Right cardiac atrium (tissue), 5 donors: ENCODE data around the gene PRR5. TPM values are rescaled to one million over a fixed set of nuclear protein-coding genes. Genes with fewer than 3 reads are reported as not detected.
"Not testable (repeated sequence)": the region's sequence is repeated elsewhere in the genome, so short reads cannot be mapped to it uniquely, and the experiment has no call there.

Experiments
- ATAC-seq, 2 donors: fragments of 200-7000 bp; cut with Tn5 transposase; one replicate each; pipeline versions ENCODE4 v1.8.0 to v1.9.1; 2020; ENCODE audit warnings: moderate library complexity in 2 of 2, mild to moderate bottlenecking in 1 of 2
- DNase-seq, 3 donors: peaks; one replicate each; pipeline ENCODE4 v3.0.0-alpha.2; 2020
- H3K27ac ChIP-seq: one replicate; pipeline ENCODE4 v1.5.1; 2013; ENCODE audit warnings: mild to moderate bottlenecking, low read length, control low read depth, moderate library complexity
- H3K27me3 ChIP-seq: one replicate; pipeline ENCODE4 v1.6.1; 2013; ENCODE audit not compliant: control insufficient read depth, insufficient read depth
- H3K4me1 ChIP-seq: one replicate; pipeline ENCODE4 v1.6.1; 2013; ENCODE audit warnings: low read length; ENCODE audit not compliant: control insufficient read depth, insufficient read depth
- H3K4me3 ChIP-seq: one replicate; pipeline ENCODE4 v1.5.1; 2013; ENCODE audit warnings: low read length, control low read depth
- H3K9me3 ChIP-seq: one replicate; pipeline ENCODE4 v1.6.1; 2013; ENCODE audit warnings: low read length; ENCODE audit not compliant: control insufficient read depth
- WGBS: extraction: QIAGEN DNeasy Blood & Tissue Kit; methylation state at CpG from one replicate; pipeline ENCODE4 v1.1.7; 2013; 5-methylcytosine and 5-hydroxymethylcytosine counted together
- intact Hi-C, 4 donors: fragments of 100-400 bp; cut with DNase I; formaldehyde crosslinking; loops; one replicate each; pipeline versions ENCODE4 v1.11.0 to v1.14.0; 2022 to 2023
- long read RNA-seq, 4 donors: library from polyadenylated mRNA; unstranded; transcript quantifications; one replicate each; pipeline ENCODE4 v2.0.0, GENCODE V29; 2020 to 2021
- polyA plus RNA-seq: library from polyadenylated mRNA; stranded (reverse); fragments of 200-250 nt; gene quantifications from one replicate; pipeline ENCODE4 v1.2.3, GENCODE V29; 2013
- total RNA-seq, 4 donors: library from RNA; stranded (reverse); fragmentation: NEBNext Ultra II Directional; extraction: Animal tissue kit (Norgen Biotek cat#: 25700); gene quantifications; one replicate each; pipeline ENCODE4 v1.2.1, GENCODE V29; 2021
- donor health status: healthy with polysubstance abuse.
- donor health status: DM: no; HTN: yes; CAD: no.
- donor health status: DM: no; HTN: no; CAD: no.
- donor health status: DM: no; HTN: yes; CAD: no; lungs with severe emphysema.
- donor health status: DM: yes; HTN: yes; CAD: no.

The PRR5 gene
- total RNA-seq, result 10 to 100 TPM in 1 of 4 donors, 1 to 10 TPM in 3; 6.9 to 10.9 (median 9.5) TPM
- polyA plus RNA-seq, result 6.1 TPM
- long read RNA-seq, donor 1, transcript PRR5-216 (9 exons, 1,843 nt), result major isoform, 12 of 33 reads
- long read RNA-seq, donor 1, transcript PRR5-202 (8 exons, 1,878 nt), result minor isoform, 9 of 33 reads
- long read RNA-seq, donor 1, partial matches to known transcripts, result 5 of 33 reads
- long read RNA-seq, donor 1, other reads (novel, unspliced or antisense), result 5 of 33 reads
- long read RNA-seq, donor 2, transcript PRR5-202 (8 exons, 1,878 nt), result major isoform, 6 of 14 reads
- long read RNA-seq, donor 2, partial matches to known transcripts, result 0 of 14 reads
- long read RNA-seq, donor 2, other reads (novel, unspliced or antisense), result 5 of 14 reads
- long read RNA-seq, donor 3, transcript PRR5-216 (9 exons, 1,843 nt), result major isoform, 13 of 28 reads
- long read RNA-seq, donor 3, partial matches to known transcripts, result 0 of 28 reads
- long read RNA-seq, donor 3, other reads (novel, unspliced or antisense), result 11 of 28 reads
- long read RNA-seq, donor 4, transcript PRR5-202 (8 exons, 1,878 nt), result minor isoform, 6 of 19 reads
- long read RNA-seq, donor 4, transcript PRR5-216 (9 exons, 1,843 nt), result major isoform, 8 of 19 reads
- long read RNA-seq, donor 4, partial matches to known transcripts, result 1 of 19 reads
- long read RNA-seq, donor 4, other reads (novel, unspliced or antisense), result 4 of 19 reads

- 3% methylated on average over 87 of the region's 88 CpGs for WGBS
- no peaks in the 10 kb centered on the region for H3K4me1 ChIP-seq
- ATAC-seq, result peak; percentile 83 to 85
- H3K27ac ChIP-seq, result no peak within 1 kb of the TSS
- DNase-seq, result peak; percentile 86 to 92 (median 92)
- intact Hi-C loops, result no loop called here
- H3K27me3 ChIP-seq, result no peaks in the 10 kb centered on the region
- no peaks in the 10 kb centered on the region for H3K9me3 ChIP-seq
- H3K4me3 ChIP-seq, result peak within 1 kb of the TSS; percentile 78
These were observed at the start of gene PRR5 for GRCh38 chr22:44701824-44702478. Gene PRR5, plus strand, starts transcription at chr22:44702204. Its CDS starts 271 bp downstream, at chr22:44702475.

- H3K4me1 ChIP-seq, H3K9me3 ChIP-seq, H3K27me3 ChIP-seq, intact Hi-C loops, H3K4me3 ChIP-seq, ATAC-seq, DNase-seq, H3K27ac ChIP-seq: not testable (repeated sequence)
- WGBS, result 78% methylated on average over 1 of the region's 1 CpG
These were observed 49.1 kb upstream of the PRR5 start for GRCh38 chr22:44652866-44653265.

GRCh38 chr22:44658311-44658953 is 43.6 kb upstream of the PRR5 start:
- Histone ChIP-seq H3K4me3 (no peak overlapping the region), H3K27me3 (no peaks in the 10 kb centered on the region), H3K4me1 (peaks cover 4% of the 10 kb centered on the region), H3K9me3 (no peaks in the 10 kb centered on the region), H3K27ac (no peak overlapping the region)
- DNase-seq (peak; percentile 61 to 82 (median 77)), ATAC-seq (peak; percentile 73 to 79)
- intact Hi-C loops, result no loop called here
- 11% methylated on average over 14 of the region's 14 CpGs for WGBS

GRCh38 chr22:44659140-44659539 is 42.9 kb upstream of the PRR5 start:
- no peak overlapping the region for H3K4me3 ChIP-seq
- H3K27me3 ChIP-seq, result no peaks in the 10 kb centered on the region
- peak; percentile 40 to 43 for ATAC-seq
- H3K27ac ChIP-seq, result no peak overlapping the region
- WGBS, result 38% methylated on average over 6 of the region's 6 CpGs
- DNase-seq, result peak; percentile 48 to 71 (median 66)
- H3K4me1 ChIP-seq, result peaks cover 4% of the 10 kb centered on the region
- no peaks in the 10 kb centered on the region for H3K9me3 ChIP-seq
- intact Hi-C loops, result no loop called here

GRCh38 chr22:44660051-44660830 is 41.8 kb upstream of the PRR5 start:
- H3K27me3 ChIP-seq, result no peaks in the 10 kb centered on the region
- H3K9me3 ChIP-seq, result no peaks in the 10 kb centered on the region
- DNase-seq, result peak in 1 of 3 donors; percentile 9
- ATAC-seq, result no peak
- no peak overlapping the region for H3K4me3 ChIP-seq
- peaks cover 8% of the 10 kb centered on the region for H3K4me1 ChIP-seq
- intact Hi-C loops, result no loop called here
- H3K27ac ChIP-seq, result no peak overlapping the region
- 85% methylated on average over 23 of the region's 23 CpGs for WGBS

GRCh38 chr22:44661070-44661469 is 40.9 kb upstream of the PRR5 start:
- DNase-seq, result peak in 1 of 3 donors; percentile 31
- no peak for ATAC-seq
- intact Hi-C loops, result no loop called here
- Histone ChIP-seq H3K4me1 (peaks cover 8% of the 10 kb centered on the region), H3K27ac (no peak overlapping the region), H3K9me3 (no peaks in the 10 kb centered on the region), H3K4me3 (no peak overlapping the region), H3K27me3 (no peaks in the 10 kb centered on the region)
- WGBS, result 51% methylated on average over 14 of the region's 14 CpGs

GRCh38 chr22:44661659-44662569 is 40.1 kb upstream of the PRR5 start:
- Histone ChIP-seq H3K4me3 (no peak overlapping the region), H3K27me3 (no peaks in the 10 kb centered on the region), H3K4me1 (peaks cover 8% of the 10 kb centered on the region), H3K9me3 (no peaks in the 10 kb centered on the region), H3K27ac (no peak overlapping the region)
- DNase-seq (peak in 1 of 3 donors; percentile 5), ATAC-seq (no peak)
- WGBS, result 79% methylated on average over 14 of the region's 14 CpGs
- intact Hi-C loops, result no loop called here

GRCh38 chr22:44663256-44663999 is 38.6 kb upstream of the PRR5 start:
- H3K4me1 ChIP-seq, result peaks cover 9% of the 10 kb centered on the region
- H3K27ac ChIP-seq, result no peak overlapping the region
- ATAC-seq (no peak), DNase-seq (peak in 1 of 3 donors; percentile 13)
- H3K27me3 ChIP-seq, result no peaks in the 10 kb centered on the region
- no peaks in the 10 kb centered on the region for H3K9me3 ChIP-seq
- H3K4me3 ChIP-seq, result no peak overlapping the region
- intact Hi-C loops, result no loop called here
- WGBS, result 89% methylated on average over 5 of the region's 5 CpGs

GRCh38 chr22:44664149-44664548 is 37.9 kb upstream of the PRR5 start:
- H3K9me3 ChIP-seq, result no peaks in the 10 kb centered on the region
- peaks cover 9% of the 10 kb centered on the region for H3K4me1 ChIP-seq
- intact Hi-C loops, result no loop called here
- H3K27me3 ChIP-seq, result no peaks in the 10 kb centered on the region
- WGBS, result 28% methylated on average over 11 of the region's 11 CpGs
- H3K27ac ChIP-seq, result no peak overlapping the region
- H3K4me3 ChIP-seq, result no peak overlapping the region
- ATAC-seq (peak; percentile 59 to 66), DNase-seq (peak; percentile 65 to 89 (median 88))
